GM12875 (cell line): ENCODE measurements around the gene NBR1.
"Not testable (repeated sequence)": the region's sequence is repeated elsewhere in the genome, so short reads cannot be mapped to it uniquely, and the experiment has no call there.

ENCODE experiments used
- H3K4me3 ChIP-seq: one replicate; pipeline ENCODE4 v1.5.1; 2011; ENCODE audit warnings: low read depth, low read length, control low read depth
- CTCF ChIP-seq: IDR thresholded peaks from 2 replicates; pipeline ENCODE4 v1.5.1; 2011; ENCODE audit warnings: low read depth, mild to moderate bottlenecking, control low read depth, inconsistent platforms, low read length, moderate library complexity, borderline replicate concordance; ENCODE audit not compliant: insufficient read depth

Gene NBR1

GRCh38 chr17:43132117-43132516 is 38.9 kb upstream of the NBR1 start:
- H3K4me3 ChIP-seq, result no peak overlapping the region
- TF ChIP-seq CTCF, result no peak

- H3K4me3 ChIP-seq, result not testable (repeated sequence)
Observed at GRCh38 chr17:43133439-43133838, 37.6 kb upstream of the NBR1 start.

- TF ChIP-seq CTCF, result no peak
Observed at GRCh38 chr17:43134774-43135453, 36.1 kb upstream of the NBR1 start.

GRCh38 chr17:43135454-43135819 is 35.6 kb upstream of the NBR1 start:
- TF ChIP-seq CTCF, result no peak
- H3K4me3 ChIP-seq, result no peak overlapping the region

More at GRCh38 chr17:43134774-43135453, 36.1 kb upstream of the NBR1 start:
- H3K4me3 ChIP-seq, result no peak overlapping the region

- not testable (repeated sequence) for H3K4me3 ChIP-seq
Observed at GRCh38 chr17:43136574-43136973, 34.4 kb upstream of the NBR1 start.

GRCh38 chr17:43138531-43138930 is 32.5 kb upstream of the NBR1 start:
- H3K4me3 ChIP-seq, result not testable (repeated sequence)

- H3K4me3 ChIP-seq, result no peak overlapping the region
- TF ChIP-seq CTCF, result no peak
Observed at GRCh38 chr17:43140396-43141332, 30.4 kb upstream of the NBR1 start.

GRCh38 chr17:43142153-43142552 is 28.9 kb upstream of the NBR1 start:
- TF ChIP-seq CTCF, result no peak
- no peak overlapping the region for H3K4me3 ChIP-seq
